T-helper 2 cell treated with Interferon-gamma antibody and Interleukin-4, amounts not matched to agents 100 ng/mL and 5 ng/mL, for 36 hours (primary cell): ENCODE measurements around the gene PIEZO1. TPM values are rescaled to one million over a fixed set of nuclear protein-coding genes. Genes with fewer than 3 reads are reported as not detected.
"Not testable (repeated sequence)": the region's sequence is repeated elsewhere in the genome, so short reads cannot be mapped to it uniquely, and the experiment has no call there.

Source experiments
- intact Hi-C: fragments of 100-400 bp; cut with micrococcal nuclease; formaldehyde crosslinking; loops from one replicate; pipeline ENCODE4 v1.15.1; 2023
- total RNA-seq: library from RNA; stranded (reverse); gene quantifications from 2 replicates; pipeline ENCODE4 v1.2.3, GENCODE V29; 2022

The PIEZO1 gene
- total RNA-seq, 1 donor from 2014 or later, result 306 TPM

GRCh38 chr16:88678224-88678979 lies 106.6 kb downstream of the PIEZO1 start:
- intact Hi-C loops, result no loop called here

GRCh38 chr16:88677721-88678120 lies 107.3 kb downstream of the PIEZO1 start:
- intact Hi-C loops, result no loop called here

- intact Hi-C loops, result no loop called here
Observed at GRCh38 chr16:88676502-88677242, 108.3 kb downstream of the PIEZO1 start.

- intact Hi-C loops, result no loop called here
Observed at GRCh38 chr16:88673716-88674379, 111.2 kb downstream of the PIEZO1 start.

- intact Hi-C loops, result no loop called here
Observed at GRCh38 chr16:88672776-88673175, 112.2 kb downstream of the PIEZO1 start.

GRCh38 chr16:88671806-88672205 lies 113.2 kb downstream of the PIEZO1 start:
- intact Hi-C loops, result no loop called here

- intact Hi-C loops, result no loop called here
Observed at GRCh38 chr16:88669980-88670379, 115.0 kb downstream of the PIEZO1 start.

- intact Hi-C loops, result not testable (repeated sequence)
Observed at GRCh38 chr16:88669493-88669892, 115.5 kb downstream of the PIEZO1 start.

GRCh38 chr16:88667461-88667860 lies 117.6 kb downstream of the PIEZO1 start:
- intact Hi-C loops, result no loop called here

- intact Hi-C loops, result no loop called here
Observed at GRCh38 chr16:88665570-88665969, 119.5 kb downstream of the PIEZO1 start.

Other genes with a start within 250 kb of the PIEZO1 start
- gene ZC3H18, start 214.8 kb downstream of the PIEZO1 start, total RNA-seq, result 96.7 and 103 TPM in 2 replicates
- gene IL17C, start 146.6 kb downstream of the PIEZO1 start, total RNA-seq, result 0.25 TPM in 1 of 2 replicates, not detected in the other
- gene CYBA, start 134.2 kb downstream of the PIEZO1 start, total RNA-seq, result 436 and 456 TPM in 2 replicates
- 65.6 and 68.6 TPM in 2 replicates for gene MVD, start 122.1 kb downstream of the PIEZO1 start, total RNA-seq
- gene SNAI3, start 98.7 kb downstream of the PIEZO1 start, total RNA-seq, result 7.2 and 8.1 TPM in 2 replicates
- 120 and 126 TPM in 2 replicates for gene RNF166, start 78.8 kb downstream of the PIEZO1 start, total RNA-seq
- gene CTU2, start 78.7 kb downstream of the PIEZO1 start, total RNA-seq, result 28.1 and 30.5 TPM in 2 replicates
- 92.7 and 95.3 TPM in 2 replicates for gene CDT1, start 18.6 kb upstream of the PIEZO1 start, total RNA-seq
- 183 and 196 TPM in 2 replicates for gene APRT, start 26.7 kb upstream of the PIEZO1 start, total RNA-seq
- gene GALNS, start 71.7 kb upstream of the PIEZO1 start, total RNA-seq, result 38.9 and 41.0 TPM in 2 replicates
- 59.8 and 60.1 TPM in 2 replicates for gene TRAPPC2L, start 71.9 kb upstream of the PIEZO1 start, total RNA-seq
- not detected in 2 replicates for gene PABPN1L, start 81.4 kb upstream of the PIEZO1 start, total RNA-seq
- 0.64 and 0.73 TPM in 2 replicates for gene CBFA2T3, start 192.0 kb upstream of the PIEZO1 start, total RNA-seq